Fibroblast of skin of right biceps (primary cell): Measurements from ENCODE around the gene DIP2A.

Experiments used
- DNase-seq: peaks from one replicate; pipeline ENCODE4 v3.0.0-alpha.2; 2013

The DIP2A gene

GRCh38 chr21:46600305-46600704 lies 141.6 kb downstream of the DIP2A start:
- no peak for DNase-seq

DNA sequence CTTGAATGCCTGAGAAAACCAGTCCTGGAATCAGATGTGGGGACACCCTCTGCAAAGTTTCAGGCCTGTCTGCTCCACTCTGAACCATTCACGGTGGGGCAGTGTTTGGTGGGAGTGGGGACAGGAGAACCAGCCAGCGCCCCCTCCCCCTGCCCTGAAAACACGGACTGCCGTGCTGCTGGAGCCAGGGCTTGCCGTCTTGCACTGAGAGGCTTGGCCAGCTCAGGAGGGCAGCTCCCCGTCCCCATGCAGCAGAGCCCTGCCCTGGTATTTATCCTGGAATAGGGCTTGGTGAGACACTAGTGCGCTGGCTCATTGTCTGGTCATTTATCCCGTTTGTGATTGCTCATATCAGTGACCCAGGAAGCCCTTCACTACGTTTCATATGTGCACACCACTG lies 142.3 kb downstream of the DIP2A start:
- DNase-seq: no peak

DNA sequence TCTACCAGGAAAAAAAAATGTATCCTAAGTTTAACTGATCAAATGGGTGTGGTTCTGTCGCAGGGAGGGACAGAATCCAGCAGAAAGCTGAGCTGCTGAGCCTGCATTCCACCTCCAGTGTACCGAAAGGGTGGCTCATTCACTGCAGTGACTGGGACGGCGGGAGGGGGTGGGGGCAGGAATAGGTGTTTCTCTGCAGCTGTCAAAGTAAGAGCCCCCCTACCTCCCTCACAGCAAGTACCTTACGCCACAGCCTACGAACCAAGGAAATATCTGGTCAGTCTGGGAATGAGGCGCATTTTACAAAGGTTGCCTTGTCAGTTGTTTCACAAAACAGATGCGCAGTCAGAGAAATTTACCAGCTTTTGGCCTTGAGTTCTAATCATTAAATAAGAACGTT lies 144.5 kb downstream of the DIP2A start:
- no peak for DNase-seq

DNA sequence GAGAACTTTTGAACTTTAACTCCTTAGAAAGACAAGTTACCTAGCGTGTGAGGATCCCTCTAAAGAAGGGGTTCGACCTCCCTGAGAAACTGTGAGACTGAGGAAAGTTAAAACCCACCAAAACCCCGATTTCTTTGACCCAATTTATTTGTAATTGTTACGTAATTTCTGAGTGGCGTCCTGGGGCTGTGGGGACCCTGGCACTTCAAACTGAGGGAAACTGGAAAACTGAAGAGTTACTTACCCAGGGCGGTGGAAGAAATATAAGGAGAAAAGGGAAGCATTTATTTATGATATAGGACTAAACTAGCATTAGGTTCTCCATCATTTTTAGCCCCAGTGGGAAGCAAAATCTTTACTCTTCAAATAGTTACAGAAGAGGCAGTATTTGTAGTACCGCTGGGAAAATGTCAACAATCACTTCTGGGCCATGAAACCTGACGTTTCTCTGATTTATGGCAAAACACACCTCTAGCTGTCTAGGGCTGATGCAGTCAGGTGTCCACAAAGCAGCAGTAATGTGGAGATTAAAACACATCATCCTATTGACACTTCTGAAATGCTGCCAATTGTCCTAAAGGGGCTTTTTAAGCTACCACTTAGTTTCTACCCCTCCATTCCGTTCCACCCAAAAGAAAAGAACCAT lies 145.8 kb downstream of the DIP2A start:
- DNase-seq: no peak

- no peak for DNase-seq
These were observed 146.5 kb downstream of the DIP2A start, which contains the start of gene S100B for GRCh38 chr21:46604975-46605766. TSS of gene S100B (minus strand) at chr21:46605082. CDS start at chr21:46602415, 2,667 bp downstream.

GRCh38 chr21:46605767-46606426 lies 147.2 kb downstream of the DIP2A start:
- DNase-seq: no peak

- no peak for DNase-seq
These were observed 147.7 kb downstream of the DIP2A start for GRCh38 chr21:46606427-46606813.

- no peak for DNase-seq
These were observed 148.9 kb downstream of the DIP2A start for GRCh38 chr21:46607636-46608035.

DNA sequence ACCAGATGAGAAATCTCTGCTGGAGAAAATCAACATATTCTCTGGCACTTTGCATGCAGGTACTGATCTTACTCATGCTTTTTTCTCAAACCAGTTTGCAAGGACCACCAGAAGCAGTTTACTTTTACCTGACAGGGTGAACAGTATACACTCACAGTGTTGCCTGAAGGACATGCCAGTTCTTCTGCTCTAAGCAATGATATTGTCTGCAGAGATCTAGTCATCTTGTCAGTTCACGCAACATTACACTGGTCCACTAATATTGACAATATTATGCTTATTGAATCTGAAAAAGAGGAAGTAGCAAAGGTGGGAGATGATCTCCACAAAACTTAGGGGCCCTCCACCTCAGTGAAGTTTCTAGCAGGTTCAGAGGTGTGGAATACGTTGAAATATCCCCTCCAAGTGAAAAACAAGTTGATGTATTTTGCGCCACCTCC lies 150.0 kb downstream of the DIP2A start:
- no peak for DNase-seq

DNA sequence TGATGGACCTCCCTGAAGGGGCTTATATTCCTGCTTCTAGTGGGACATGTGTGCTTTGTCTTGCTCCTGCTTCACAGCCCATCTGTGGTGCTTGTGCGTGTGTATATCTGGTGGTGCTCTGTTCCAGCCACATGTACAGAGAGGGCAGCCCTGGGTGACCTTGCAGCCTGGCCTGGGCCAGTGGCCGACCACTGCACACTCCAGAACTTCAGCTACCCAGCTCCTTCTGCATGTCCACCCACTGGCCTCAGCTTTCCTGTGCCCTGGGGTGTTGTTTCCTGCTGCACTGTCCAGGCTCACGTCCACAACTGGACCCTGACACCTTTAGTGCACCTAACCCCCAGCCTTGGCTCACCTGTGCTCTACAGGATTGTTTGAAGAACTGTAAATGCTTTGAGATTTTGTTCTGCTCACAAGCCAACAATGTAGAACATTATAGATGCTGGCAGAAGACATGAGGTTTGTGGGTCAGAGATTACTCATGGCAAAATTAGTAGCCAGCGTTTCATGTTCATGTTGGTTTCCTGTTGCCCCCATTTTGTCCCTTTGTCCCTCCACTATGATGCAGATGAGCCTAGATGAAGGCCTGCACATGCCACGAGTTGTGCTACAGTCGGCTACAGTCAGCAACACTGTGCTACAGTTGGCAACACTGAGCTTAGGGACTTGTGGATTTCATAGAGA lies 151.5 kb downstream of the DIP2A start:
- DNase-seq: no peak

DNA sequence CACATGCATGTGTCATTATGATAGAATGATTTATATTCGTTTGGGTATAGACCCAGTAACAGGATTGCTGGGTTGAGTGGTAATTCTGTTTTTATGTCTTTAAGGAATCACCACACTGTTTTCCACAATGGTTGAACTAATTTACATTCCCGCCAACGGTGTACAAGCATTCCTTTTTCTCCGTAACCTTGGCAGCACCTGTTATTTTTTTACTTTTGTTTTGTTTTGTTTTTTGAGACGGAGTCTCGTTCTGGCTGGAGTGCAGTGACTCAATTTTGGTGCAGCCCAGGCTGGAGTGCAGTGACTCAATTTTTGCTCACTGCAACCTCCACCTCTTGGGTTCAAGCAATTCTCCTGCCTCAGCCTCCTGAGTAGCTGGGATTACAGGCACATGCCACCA lies 154.7 kb downstream of the DIP2A start:
- DNase-seq: no peak

- DNase-seq: no peak
These were observed 157.4 kb downstream of the DIP2A start for GRCh38 chr21:46616050-46616449.

GRCh38 chr21:46616656-46617055 lies 158.0 kb downstream of the DIP2A start:
- DNase-seq: no peak

- DNase-seq: peak; percentile 63
These were observed 158.8 kb downstream of the DIP2A start for GRCh38 chr21:46617267-46618051.

DNA sequence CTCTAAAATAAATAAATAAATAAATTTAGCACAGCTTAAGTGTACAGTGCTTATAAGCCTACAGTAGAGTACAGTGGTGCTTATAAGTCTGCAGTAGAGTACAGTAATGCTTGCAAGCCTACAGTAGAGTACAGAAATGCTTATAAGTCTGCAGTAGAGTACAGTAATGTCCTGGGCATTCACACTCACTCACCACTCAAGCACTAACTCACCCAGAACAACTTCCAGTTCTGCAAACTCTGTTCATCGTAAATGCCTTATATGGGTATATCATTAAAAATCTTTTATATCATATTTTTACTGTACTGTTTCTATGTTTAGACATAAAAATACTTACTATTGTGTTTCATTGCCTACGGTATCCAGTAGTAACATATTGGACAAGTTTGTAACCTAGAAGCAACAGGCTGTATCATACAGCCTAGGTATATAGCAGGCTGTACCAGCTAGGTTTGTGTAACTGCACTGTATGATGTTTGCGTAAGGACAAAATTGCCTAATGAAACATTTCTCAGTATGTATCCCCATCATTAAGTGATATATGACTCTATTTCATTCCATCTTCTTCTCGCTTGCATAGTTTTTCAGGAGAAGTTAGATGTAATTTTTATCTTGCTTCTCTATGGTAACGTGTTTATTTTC lies 160.2 kb downstream of the DIP2A start:
- peak; percentile 30 for DNase-seq
